Stimulated activated CD8-positive, alpha-beta memory T cell treated with anti-CD3 and anti-CD28 coated beads, Interleukin-15, amount 100 ng/mL, for 1 hour (primary cell): ENCODE data around the gene GDPD4.

Experiments used
- DNase-seq: peaks from one replicate; pipeline ENCODE4 v3.0.0-alpha.2; 2020; ENCODE audit warnings: low read depth

Gene GDPD4

DNA sequence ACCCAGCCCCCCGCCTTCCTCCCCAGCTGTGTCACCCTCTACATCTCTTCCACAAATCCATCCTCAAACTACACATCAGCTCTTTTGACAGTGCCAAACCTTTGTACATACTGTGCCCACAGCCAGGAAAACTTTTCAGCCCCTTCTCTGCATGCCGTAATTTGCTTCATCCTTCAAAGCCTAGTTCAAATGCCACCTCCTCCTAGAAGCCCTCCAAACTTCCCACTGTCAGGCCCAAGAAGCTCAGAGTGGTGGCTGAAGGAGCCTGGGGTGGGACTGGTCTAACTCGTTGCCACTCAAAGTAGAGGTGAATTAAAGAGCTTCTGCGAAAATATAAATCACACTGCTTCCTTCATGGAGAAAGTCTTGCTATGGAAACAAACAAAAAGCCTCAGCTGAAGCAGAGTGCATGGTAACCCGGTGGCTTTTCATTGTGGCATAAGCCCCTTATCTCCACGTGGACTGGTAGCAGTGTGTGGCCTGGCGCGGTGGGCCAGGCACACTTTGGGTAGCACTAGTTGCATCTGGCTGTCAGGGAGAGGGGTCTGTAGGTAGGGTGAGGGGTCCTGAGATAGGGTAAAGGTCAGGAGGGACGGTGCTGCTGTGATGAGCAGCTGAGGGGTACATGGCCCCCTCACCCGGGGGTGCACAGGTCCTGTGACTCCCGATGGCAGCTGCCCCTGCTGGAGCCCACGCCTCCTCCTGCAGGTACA lies 96.6 kb downstream of the GDPD4 start:
- DNase-seq: no peak

DNA sequence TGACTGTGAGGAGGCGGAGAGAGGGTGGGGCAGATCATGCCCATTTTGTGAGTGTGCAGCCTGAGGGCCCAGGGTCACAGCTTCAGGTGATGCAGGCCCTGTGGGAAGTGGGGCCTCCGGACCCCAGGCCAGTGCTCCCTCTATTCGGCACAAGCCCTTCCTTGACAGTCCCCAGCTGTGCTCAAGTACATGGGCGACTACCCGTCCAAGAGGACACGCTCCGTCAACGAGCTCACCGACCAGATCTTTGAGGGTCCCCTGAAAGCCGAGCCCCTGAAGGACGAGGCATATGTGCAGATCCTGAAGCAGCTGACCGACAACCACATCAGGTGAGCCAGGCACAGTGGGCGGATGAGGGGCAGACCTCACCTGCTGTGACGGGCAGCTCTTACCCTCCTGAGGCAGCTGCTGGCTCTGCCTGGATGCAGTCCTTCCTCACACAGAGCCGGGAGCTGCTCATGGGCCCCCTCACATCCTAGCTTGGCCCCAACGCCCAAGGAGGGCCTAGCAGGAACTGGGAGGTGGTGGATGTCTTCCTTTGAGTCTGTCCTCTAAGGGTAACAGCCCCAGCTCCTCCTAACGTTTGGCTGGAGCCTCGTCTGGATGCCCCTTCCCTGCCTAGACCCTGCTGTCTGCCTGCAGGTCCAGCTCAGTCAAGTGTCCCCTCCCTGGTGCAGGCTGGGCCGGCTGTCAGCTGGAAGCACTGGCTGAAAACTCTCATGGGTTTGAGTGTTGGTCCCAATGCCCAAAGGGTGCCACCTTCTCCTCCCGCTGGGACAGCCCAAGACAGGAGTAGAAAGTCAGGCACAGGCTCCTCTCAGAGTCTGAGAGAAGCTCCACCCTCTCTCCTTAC lies 97.4 kb downstream of the GDPD4 start:
- no peak for DNase-seq

DNA sequence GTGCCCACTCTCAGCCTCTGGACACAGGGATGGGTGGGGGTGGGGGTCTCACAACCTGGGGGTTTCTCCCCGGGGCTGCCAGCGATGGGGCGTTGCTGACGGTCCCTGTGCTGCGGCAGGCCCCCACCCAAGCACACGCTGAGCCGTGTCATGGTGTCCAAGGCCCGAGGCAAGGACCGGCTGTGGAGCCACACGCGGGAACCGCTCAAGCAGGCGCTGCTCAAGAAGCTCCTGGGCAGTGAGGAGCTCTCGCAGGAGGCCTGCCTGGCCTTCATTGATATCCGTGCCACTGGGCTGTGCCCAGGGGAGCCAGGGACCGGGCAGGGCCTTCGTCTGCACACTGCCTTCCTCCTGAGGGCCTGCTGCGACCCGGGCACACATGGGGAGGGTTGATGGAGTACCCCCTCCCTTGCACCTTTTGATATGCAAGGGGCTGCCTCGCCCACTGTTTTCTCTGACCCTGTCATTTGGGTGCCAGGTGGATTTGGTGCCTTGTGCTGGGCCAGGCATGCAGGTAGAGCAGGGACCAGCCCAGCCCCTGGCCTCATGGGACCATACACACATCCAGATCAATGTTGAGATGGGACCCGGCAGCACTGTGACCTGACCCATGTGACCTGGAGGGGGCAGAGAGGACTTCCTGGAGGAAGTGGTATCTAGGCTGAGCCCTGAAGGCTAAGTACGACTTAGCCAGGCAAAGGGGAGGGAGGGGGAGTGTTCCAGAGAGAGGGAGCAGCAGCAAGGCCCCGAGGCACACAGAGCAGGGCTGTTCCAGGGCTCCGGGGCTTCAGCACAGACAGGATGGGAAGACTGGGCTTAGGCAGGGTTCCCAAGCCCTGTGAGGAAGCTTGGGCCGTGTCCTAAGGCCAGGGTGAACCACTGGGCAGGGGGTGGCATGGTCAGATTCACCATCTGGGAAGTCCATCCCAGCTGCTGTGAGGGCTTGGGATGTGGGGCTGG lies 98.3 kb downstream of the GDPD4 start:
- no peak for DNase-seq

DNA sequence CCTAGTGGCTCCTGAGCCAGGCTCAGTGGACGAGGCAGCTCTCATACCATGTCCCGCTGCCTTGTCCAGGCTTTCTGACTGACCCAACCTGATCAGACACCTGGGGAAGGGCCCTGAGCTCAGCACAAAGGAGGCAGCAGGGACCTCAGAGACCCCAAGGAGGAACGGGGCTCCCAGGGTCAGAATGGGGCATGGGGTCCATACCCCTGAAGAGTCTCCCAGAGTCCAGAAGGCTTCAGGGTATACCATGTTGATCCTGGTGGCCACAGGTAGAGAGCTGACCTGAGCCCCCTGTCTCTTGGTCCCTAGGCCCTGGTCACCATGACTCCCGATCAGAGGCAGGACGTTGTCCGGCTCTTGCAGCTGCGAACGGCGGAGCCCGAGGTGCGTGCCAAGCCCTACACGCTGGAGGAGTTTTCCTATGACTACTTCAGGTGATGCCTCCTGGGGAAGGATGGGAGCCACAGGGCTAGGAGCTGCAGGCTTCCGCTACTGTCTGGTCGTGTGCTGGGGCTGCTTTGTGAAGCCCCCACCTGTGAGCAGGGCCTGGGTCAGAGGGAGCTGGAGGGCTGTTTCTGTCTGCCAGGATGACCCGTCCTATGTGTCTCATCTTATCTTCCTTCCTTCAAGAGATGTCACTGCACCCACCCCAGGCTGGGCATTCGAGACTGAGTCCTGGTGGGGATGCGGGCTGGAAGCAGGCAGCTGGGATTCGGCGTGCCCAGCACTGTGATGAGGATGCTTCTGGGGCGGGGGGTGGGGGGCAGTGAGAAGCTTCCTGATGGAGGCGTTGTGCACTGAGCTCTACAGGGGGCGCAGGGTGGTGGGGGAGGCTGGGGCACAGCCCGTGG lies 99.3 kb downstream of the GDPD4 start:
- DNase-seq: no peak

DNA sequence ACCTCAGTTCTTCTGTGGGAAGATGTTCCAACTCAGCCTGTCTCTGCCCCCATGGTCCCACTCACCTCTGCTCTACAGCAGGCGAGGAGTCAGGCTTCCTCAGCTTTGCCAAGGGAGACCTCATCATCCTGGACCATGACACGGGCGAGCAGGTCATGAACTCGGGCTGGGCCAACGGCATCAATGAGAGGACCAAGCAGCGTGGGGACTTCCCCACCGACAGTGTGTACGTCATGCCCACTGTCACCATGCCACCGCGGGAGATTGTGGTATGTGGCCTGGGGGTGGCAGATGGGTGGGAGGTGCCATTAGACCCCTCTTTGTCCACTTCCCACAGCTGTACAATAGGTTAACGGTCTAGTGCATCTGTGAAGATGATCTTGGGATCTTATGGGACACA lies 100.1 kb downstream of the GDPD4 start:
- DNase-seq: no peak

DNA sequence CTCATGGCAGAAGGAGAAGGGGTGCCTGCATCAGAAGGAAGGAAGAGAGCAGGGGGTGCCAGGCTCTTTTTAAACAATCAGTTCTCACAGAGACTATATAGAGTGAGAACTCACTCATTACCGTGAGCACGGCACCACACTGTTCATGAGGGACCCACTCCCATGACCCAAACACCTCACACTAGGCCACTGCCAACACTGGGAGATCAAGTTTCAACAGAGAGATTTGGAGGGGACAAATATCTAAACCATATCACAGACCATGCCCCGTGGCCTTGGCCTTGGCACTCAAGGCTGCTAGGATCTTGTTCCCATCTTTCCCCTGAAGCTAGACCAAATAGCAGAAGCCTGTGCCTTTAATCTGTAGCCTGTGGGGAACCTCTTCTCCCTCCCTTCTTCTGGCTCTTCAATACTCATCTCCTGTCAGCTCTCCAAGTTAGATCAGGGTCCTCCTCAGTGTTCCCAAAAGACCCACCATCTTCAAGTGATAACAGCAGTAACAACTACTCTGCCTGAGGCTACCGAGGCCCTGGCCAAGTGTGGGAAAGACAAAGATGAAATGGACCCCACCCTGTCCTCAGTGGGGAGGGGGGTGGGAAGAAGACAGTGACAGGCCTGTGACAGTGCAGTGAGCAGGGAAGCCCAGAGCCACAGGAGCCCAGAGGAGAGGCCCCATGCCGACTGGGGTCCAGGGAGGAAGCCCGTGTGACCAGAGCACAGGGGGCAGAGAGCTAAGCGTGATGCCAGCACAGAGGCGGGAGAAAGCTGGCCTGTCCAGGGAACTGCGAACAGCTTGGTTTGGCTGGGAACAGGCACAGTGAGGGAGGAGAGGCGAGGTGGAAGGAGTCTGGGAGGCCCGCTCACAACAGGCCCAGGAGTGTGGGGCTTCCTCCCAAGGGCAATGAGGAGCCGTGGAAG lies 100.9 kb downstream of the GDPD4 start:
- DNase-seq: no peak

DNA sequence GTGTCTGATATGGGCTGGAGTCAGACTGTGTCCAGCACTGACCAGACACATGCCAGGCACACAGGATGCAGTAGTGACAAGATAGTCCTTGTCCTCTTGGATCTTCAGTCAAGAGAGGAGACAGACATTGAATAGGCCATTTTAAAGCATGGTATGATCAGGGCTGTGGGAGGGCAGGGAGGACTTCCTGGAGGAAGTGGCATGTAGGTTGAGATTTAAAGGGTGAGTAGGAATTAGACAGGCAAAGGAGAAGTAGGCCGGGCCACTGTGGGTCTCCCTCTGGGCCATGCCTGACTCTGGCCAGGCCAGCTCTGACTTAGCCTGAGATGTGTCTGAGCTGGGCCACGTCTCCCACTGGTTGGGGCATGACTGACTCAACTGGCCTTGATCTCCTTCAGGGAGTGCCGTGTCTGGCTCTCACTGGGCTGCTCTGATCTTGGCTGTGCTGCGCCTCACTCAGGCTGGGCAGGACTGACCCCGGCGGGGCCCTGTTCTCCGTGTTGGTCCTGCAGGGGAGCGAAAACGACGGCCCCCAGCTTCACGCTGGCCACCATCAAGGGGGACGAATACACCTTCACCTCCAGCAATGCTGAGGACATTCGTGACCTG lies 102.2 kb downstream of the GDPD4 start:
- no peak for DNase-seq

DNA sequence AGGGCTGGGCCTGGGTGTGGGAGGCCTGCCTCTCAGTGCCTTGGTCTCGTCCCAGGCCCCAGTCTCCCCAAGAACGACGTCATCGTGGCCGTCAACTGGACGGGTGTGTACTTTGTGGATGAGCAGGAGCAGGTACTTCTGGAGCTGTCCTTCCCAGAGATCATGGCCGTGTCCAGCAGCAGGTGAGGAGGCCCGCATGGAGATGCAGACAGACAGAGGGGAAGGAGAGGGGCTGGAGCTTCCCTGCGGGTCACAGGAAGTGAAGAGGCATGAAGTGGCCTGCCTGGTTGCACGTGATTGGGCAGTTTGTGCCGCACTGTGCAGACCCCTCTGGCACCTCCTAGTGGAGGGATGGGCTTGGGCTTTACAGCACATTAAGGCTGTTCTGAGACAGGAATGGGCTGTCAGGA lies 103.0 kb downstream of the GDPD4 start:
- no peak for DNase-seq

DNA sequence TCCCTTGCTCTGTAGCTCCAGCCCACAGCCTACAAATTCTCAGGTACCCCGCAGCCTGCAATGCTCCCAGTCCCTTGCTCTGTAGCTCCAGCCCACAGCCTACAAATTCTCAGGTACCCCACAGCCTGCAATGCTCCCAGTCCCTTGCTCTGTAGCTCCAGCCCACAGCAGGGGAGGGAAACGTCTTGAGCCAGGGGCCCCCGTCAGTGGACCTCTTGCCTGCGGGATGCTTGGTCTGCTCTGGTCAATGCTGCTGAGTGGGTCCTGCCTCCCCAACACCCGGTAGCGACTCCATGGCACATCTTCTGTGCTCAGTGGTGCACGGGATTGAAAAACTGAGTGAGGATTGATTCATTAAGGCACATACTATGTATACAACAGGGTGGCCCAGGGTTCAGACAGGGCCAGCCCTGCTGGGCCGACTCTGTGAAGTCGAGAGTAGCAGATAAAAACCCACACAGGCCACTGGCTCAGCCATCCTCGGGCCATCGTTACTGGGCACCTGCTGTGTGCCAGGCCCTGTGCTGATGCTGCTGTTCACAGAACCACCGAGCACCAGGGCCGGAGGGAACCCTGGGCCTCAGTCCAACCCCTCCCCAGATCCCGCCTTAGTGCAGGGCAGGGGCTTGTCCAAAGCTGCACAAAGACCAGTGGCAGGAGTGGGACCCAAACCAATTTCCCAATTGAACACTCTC lies 103.7 kb downstream of the GDPD4 start:
- DNase-seq: no peak

DNA sequence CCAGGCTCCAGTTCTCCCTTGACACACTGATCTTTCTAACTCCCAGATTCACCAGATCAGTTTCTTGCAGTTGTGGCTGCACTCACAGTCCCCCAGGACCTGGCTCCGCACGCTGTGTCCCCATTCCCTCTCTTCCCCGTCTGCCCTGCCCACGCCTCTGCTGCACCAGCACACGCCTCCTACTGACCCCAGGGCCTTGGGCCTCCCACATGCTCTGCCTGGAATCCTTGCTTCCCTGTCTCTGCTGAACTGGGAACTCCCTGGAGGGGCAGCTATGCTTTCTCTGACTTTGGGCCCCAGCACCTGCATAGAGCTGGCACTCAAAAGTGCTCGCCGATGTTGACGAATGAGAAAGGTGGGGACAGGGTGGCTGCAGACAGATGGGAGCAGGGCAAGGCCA lies 104.5 kb downstream of the GDPD4 start:
- no peak for DNase-seq

DNA sequence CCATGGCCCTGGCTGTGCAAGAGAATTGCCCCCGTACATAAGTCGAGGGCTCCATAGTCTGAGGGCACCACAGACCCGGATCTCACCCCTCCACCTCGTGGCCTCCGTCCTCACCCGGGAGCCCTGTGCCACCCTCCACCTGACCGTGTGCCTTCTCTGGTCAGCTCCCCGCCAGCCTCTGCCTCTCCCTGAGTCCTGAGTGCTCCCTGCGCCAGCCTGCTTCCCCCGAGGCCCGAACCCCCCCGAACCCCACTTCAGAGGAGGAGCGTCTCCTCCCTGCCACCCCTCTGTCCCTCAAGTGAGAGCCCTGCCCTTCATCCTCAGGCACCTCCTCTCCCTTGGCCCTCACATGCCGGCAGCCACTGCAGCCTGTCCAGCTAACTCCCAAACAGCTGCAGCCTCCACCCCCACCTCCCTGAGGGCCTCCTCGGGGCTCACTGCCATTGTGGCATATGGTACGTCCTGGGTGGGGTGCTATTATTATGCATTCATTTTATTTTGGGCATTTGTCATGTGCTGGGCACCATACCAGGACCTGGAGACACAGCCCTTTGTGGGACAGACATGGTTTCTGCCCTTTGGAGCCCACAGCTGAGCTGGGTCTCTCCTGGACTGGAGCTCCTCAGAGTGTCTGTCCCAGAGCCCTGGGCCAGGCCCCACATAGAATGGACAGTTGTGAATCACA lies 106.3 kb downstream of the GDPD4 start:
- no peak for DNase-seq

DNA sequence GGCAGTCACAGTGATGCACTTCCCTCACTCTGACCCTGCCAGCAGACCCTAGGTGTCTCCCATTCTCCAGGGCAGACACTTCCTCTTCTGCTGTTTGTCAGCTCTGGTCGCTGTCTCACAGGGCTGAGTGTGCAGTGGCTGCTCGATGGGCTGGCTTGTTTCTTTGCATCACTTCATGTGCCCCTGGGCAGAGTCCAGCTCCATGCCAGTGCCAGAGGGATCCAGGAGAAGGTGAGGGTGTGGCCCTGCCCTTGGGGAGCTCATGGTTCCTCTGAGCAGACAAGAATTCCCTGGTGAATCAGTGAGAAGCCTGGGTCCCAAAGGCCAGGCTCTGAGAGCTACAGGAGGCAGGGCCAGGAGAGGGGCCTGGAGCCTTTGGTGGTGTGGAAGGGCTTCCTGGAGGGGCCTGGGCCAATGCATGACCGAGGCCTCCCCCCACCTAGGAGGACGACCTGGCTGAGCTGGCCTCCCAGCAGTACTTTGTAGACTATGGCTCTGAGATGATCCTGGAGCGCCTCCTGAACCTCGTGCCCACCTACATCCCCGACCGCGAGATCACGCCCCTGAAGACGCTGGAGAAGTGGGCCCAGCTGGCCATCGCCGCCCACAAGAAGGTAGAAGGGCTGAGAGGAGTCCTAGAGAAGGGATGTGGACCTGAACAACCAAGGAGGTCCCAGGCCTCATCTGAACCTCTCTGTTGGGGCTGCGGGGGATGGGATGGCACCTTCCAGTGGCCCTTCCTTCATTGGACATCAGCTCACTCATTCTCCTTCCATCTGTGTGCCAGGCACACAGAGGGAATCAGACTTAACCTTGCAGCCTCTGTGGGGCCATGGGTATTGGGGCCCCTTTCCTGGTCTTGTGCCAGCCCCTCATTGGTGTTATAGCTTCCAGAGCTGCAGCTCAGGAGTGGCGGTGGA lies 107.3 kb downstream of the GDPD4 start:
- DNase-seq: no peak

DNA sequence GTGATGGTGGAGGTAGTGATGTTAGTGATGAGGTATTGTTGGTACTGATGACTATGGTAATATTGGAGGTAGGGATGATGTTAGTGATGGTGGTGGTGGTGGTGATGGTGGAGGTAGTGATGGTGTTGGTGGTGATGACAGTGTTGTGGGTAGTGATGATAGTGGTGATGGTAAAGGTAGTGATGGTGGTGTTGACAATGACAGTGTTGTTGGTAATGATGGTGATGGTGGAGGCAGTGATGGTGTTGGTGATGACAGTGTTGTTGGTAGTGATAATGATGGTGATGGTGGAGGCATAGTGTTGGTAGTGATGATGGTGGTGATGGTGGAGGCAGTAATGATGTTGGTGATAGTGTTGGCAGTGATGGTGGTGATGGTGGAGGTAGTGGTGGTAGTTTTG lies 108.3 kb downstream of the GDPD4 start:
- no peak for DNase-seq

DNA sequence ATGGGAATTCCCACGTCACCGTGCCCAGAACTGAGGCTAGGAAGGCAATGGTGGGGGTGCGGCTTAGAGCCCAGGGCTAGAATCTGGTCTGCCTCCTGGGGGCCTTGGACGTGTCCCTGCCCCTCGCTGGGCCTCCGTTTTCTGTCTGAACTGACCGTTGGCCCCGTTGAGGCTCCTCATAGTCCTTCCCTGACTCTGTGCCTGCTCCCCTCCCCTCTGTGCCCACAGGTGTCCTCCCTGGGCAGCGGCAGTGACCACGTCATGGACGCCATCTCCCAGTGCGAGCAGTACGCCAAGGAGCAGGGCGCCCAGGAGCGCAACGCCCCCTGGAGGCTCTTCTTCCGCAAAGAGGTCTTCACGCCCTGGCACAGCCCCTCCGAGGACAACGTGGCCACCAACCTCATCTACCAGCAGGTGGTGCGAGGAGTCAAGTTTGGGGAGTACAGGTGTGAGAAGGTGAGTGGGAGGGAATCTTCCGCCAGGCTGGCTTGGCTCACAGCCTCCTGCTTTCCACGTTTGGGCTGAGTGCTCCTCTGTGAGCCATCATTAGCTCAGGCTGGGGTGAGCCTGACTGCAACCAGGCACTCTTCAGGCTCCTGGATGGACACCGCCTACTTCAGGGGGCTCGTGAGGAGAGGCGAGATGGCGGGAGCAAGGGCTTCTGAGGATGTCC lies 109.5 kb downstream of the GDPD4 start:
- DNase-seq: peak; percentile 14

DNA sequence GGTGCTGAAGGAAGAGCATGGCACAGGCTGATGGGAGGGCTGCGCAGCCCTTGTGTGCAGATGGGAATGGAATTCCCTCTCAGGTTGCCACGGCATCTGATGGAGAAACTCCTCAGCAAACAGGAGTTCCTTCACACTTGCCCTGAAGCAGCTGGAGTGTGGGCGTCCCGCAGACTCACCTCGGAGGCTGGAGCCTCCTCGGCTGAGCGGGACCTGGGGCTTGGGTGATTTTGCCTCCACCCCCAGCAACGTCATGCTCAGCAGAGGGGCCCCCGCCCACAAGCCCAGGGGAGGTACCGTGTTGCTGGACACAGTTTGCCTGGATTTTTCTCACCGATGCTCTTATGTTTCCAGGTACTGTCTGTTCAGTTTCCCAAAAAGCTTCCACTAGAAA lies 110.1 kb downstream of the GDPD4 start:
- no peak for DNase-seq

DNA sequence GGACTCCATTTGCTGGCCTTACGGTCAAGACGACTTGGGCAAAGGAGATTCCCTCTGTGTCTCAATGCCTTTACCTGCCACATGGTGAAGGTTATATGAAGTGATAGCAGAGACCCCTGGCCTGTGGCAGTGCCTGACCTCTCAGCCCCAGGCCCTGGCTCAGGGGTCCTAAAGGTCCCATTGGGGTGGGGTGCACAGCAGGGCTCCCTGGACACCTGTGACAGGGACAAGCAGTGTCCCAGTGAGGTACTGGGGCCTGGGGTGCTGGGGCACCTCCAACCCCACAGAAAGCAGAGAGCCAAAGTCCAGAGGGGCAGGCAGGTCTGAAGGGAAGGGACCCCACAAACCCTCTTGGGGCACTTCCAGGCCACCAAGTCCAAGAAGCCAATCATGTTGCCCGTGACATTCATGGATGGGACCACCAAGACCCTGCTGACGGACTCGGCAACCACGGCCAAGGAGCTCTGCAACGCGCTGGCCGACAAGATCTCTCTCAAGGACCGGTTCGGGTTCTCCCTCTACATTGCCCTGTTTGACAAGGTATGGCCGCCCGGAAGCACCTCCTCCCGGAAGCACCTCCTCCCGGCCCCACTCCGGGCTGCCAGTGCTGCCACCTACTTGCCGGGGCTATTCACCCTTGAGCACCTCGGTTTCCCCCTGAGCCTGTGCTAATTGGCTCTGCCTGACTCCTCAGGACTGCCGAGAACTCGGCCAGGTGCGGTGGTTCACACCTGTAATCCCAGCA lies 111.0 kb downstream of the GDPD4 start:
- DNase-seq: no peak
